NCI-H2196 (cell line): ENCODE data around the gene GNB1L.

ENCODE experiments used
- DNase-seq: peaks from one replicate; lab custom pipeline; 2025; ENCODE audit not compliant: unreplicated experiment; lab: John Stamatoyannopoulos, UW

Gene GNB1L

DNA sequence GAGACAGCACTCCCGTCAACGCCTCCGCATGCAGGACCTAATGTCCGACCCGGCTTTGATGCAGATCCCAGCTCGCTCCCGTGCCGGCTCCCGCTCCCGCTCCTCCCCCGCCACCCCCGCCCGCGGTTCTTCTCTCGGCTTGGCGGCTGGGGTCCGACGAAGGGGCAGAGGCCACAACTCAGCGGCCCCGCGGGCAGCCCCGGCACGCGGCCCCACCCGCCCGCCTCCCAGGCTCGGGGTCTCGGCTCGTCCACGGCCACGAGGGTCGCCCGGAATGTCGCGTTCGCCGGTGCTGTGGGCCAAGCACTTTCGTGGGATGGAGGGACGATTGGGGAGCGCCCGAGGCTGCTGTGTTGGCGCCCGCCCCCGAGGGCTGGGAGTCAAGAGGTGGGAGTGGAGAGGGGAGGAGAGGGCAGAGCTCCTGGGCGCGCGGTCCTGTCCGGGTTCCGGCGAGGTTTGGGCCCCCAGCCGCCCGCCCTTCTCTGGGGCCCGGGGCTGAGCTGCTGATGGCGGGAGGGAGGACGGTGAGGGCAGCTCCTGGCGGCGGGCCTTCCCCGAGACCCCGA is 99.4 kb downstream of the GNB1L start:
- no peak for DNase-seq

DNA sequence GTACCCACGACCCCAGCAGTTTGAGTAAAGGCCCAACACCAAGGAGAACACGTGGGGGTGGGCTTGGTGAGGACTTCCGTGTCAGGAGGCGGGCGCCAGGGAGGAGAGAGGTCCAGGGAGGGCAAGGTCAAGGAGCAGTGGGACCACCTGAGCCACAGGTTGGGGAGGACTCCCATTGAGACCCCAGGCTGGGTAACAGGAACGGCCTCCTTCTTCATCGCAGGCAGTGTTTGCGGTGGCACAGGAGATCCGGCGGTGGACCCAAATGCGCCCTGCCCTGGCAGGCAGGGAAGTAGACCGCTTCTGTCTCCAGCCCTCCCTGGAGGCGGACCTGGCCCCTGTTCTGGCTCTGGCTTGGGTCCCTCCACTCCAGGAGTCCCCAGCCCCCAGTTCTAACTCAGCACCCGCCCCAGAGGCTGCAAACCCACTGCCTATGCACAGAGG is 100.0 kb downstream of the GNB1L start:
- DNase-seq, result no peak

DNA sequence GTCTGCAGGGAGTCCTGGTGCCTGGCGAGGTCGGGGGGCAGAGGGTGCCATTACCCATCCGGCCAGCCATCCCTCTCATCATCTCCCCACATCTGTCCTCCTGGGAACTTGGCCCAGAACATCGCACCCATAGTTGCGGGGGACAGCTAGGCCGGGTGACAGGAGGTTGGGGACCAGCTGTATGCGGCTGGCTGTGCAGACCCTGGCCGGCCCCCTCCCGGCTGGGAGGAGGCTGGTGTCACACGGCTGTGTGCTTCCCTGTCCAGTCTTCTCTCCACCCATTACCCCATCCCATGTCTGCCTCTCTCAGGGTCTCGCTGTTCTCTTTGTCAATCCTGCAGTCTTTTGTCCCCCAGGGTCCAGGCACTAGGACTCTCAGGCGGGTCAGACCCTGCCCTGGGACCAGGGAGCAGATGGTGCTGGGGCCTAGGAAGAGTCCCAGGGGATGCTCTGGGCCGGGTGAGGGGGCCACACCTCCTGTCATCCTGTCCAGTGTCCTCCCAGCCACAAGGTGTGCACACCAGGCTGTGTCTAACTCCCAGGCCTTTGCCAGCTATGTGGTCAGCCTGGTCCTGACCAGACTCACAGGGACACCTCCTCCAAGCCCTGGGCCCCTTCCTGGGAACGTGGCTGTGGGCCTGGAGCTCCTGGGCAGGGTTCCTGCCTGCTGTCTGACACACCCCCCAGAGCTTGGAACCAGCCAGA is 100.5 kb downstream of the GNB1L start:
- DNase-seq, result no peak

DNA sequence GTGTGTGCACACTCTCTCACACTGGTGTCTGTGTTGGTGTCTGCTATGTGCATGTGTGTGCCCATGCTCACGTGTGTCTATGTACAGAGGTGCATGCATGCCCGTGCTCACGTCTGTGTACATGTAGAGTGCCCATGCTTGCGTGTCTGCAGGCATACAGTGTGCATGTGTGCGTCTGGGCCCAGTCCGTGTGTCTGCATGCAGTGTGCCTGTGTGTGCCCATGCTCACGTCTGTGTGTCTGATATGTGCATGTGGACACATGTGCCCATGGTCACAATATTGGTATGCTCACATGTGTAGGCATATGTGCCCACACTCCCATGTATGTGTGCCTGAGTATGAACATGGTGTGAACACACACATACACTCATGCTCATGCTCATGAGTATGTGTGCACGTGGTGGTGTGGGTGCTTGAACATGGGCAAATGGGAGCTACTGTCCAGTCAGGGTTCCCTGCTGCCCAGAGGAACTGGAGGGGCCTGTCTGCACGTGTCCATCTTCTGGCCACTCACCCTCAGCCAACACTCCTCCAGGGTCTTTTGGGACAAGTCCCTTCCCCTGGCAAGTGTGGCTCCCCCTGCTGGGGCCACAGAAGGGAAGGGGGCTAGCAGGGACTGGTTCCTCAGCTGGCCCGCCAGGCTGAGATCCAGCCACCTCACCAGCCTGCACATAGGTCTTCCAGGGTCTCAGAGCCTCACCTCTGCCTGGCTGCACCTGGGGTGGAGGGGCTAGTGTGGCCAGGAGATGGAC is 101.4 kb downstream of the GNB1L start:
- no peak for DNase-seq

DNA sequence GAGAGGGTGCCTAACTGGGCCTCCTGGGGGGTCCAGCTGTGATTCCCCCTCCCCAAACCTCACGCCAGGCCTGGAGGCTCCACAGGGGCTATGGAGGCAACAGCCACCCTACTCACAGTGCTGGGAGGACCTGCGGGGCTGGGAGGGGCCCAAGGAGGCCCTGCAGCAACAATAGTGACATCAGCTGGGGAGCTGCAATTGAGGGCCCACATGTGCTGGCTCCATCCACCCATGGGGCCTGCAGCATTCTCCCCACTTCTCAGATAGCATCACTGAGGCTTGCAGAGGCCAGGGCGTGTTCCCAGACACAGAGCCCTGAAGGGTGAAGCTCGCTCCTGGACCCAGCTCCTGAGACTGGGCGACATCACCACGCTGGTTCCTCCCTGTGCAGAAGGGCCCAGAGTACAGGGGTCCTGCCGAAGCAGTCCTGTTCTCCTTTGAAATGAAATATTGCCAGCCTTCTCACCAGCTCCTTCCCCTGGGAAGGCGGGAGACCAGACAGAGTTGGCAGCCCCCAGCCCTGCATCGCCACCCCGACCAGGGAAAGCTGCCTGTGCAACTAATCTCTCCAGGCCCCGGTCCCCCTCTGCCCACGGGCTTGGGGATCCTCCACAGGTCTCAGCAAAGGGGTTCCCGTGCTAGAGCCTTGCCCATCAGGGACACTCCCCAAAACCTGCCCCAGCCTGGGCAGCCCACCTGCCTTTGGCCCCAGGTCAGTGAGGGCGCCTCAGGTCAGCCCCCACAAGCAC is 103.0 kb downstream of the GNB1L start:
- no peak for DNase-seq

DNA sequence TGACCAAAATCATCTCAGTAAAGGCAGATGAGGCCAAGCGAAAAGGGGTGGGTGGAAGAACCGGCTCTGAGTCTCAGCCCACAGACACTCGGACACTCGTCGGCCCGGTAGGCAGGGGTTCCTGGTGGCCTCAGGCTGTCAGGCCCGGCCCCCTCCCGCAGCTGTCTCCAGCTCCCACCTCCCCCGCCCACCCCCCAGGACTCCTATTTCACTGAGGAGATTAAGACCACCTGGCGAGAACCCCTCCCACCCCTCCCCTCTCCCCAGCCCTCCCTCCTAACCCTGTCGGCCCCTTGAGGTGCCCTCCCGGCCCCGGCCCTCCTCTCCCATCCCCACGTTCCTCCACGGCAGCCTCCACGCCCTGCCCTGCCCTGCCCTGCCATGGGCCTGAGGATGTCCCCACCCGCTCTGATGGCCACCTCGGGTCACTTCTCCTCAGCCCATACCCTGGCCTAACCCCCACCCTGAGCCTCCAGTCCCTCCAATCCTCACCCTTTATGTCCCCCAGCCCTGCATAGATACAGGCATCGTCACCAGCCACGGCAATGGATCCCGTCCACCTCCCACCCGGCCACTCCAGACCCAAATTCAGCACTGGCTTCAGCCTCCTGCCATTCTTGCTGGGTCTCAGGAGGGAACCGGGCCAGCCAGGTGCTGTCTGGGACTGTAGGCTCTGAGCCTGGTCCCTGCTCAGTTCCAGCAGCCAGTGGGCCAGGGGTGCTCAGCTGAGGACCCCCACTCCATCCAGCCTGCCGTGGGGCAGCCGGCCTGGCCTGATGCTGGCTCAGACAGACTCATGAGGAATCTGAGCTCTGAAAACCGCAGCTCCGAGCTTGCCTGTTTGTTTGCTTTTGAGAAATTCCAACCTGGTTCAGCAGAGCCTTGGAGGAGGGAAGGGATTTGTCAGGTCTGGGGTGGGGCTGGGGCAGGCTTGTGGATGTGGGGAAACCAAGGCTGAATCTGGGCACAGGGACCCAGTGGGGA is 103.9 kb downstream of the GNB1L start:
- no peak for DNase-seq

DNA sequence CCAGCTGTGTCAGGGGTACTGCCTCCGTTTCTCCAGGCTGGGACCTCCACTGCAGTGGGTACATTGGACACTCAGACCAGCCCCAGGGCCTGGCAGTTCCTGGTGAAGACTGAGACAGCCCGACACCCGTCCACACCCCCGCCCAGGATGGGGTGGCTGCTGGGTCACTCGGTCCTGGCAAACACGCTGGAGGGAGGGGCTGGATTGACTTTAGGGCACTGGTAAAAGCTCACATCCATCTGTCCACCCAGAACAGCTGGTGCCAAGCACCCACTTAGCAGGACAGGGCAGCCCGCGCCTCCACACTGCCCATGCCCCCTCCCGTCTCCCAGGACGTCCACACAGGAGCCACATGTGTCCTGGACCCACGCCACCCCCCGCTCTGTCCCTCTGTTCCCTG is 104.8 kb downstream of the GNB1L start:
- DNase-seq, result no peak

DNA sequence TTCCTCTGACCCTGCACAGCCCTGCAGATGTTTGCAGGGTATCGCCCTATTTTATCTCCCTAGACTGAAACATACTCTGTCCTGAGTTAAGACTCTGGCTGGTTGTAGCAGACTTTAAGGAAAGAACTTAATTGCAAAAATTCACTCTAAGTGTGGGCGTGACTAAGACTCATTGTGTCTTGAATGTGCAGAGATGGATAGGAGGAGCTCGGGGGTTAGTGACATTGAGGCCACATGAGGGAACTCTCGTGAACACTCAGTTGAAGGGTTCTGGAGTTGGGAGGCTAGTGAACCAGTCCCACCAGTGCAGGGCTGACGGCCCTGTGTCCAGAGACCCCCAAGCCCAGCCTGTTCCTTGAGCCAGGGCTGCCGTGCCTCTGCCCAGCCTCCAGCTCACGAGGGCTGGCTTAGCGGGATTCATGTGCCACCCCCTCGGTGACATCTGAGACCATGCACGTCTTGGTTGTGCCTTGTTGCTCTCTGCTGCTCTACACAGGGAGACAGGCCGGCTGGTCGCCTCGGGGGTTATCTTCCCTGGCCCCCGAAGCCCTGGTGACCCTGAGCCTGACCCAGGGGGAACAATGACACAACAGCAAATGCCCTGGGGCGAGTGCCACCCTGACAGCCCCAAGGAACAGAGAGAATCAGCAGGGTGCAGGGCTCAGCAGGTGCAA is 105.5 kb downstream of the GNB1L start:
- DNase-seq, result no peak

DNA sequence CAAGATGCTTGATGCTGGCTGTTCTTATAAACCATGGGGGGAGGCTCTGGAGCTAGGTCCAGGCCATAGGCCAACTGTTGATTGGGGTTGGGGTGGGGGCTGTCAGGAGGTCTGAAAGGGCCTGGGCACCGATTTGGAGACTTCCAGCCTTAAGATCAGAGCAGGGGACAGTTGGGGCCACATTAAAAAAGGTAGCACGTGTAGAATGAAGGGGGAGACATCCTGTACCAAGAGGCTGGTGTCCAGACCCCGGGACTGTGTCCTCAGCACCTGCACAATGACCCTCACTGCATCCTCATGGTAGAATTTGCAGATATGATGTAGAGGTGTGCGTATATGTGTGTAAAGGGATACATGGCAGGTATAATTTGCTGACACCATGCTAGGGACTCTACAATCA is 106.5 kb downstream of the GNB1L start:
- no peak for DNase-seq

DNA sequence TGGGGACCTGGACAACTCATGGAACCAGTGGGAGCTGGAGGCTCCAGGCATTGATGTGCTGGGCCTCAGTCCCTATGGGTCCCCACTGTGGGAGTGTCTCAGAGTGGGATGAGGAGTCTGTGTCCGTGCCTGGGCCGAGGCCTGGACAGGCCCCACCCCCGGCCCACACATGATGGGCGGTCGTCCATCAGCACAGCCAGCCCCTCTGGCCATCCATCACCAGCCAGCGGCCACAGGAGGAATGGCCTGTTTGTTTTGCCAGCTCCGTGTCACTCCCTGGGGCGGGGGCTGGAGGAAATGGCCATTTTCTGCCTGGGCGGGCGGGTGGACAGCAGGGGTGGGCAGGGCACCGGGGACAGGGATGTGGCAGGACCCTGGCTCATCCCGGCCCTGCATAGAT is 107.1 kb downstream of the GNB1L start:
- no peak for DNase-seq

DNA sequence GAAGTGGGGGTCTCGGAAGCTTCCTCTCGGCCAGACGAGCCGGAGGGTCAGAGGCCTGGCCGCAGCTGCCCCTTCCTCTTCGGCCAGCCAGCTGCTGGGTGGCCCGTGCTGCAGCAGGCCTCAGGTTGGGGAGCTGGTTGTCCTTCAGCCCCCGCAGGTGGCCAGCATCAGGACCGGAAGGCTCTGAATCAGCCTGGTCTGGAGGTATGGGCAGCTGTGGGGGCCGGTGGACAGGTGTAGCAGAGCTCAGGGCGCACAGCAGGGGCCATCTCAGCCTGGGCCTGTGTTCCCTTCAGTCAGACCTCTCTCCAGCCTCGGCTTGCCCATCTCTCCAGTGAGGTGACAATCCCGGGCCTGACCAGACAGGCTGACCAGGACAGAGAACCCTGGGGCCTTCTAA is 107.9 kb downstream of the GNB1L start:
- DNase-seq, result no peak

DNA sequence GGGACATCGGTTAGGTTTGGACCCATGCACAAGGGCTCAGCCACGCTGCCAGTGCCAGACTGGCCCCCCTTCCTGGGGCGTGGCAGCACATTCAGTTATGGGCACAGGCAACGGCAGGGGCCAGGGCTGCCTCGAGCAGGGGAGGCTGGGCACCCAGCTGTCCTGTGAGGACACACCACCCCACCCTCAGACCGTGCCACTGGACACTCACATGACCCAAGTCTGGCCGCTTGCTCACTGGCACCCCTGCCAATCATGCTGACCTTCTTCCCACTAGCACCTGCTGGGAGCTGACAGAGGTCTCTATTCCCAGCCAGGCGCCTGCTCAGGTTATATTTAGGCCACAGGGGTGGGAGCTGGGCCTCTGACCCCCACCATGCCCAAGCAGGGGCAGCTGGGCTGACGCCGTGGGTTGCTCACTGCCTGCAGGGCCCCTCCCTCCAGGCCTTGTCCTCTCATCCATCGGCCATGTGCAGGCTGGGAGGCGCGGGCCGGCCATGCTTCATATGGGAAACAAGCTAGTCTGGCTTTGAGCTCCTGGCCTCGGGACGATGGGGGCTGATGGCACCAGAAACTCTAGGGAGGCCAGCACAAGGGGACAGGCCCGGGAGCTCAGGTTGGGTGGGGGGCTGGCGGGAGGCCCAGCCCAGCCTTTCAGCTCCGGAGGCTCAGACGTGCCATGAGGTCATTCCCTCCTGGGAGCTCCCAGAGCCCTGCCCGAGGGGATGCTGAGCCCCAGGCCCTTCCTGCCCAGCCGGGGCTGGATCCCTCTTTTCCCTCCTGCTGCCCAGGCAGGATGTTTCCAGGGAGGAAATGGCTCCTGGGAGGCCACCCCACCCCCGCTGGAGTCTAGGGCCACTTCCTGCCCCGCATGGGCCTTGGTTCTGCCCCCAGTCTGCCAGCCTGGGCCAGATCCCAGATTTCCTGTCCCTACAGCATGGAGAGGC is 109.2 kb downstream of the GNB1L start:
- no peak for DNase-seq

DNA sequence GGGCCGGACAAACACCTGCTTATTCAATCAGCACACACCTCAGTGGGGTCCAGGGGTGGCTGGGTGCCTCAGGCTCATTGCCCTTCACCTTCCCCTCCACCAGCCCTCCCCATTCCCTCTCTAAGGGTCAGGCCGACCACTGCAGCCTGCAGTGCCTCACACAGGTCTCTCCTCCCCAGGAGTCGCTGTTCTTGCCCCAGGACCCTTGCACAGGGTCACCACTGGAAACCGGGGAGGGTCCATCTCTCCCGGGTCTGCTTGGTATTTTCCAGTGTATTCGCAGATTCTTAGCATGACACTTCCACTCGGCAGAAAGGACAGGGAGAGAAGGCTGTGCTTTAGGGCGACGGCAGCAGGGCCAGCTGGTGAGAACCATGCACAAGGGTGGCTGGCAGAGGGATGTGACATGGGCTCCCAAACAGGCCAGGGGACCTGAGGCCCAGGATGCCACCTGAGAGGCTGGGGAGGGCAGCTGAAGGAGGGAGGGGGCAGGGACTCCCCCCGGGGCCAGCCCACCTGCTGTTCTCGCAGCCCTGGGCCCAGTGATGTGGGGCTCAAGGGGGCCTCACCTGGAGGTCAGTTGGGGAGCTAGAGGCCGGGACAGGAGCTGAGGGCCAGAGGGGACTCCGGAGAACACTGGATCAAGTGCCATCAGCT is 110.2 kb downstream of the GNB1L start:
- no peak for DNase-seq

DNA sequence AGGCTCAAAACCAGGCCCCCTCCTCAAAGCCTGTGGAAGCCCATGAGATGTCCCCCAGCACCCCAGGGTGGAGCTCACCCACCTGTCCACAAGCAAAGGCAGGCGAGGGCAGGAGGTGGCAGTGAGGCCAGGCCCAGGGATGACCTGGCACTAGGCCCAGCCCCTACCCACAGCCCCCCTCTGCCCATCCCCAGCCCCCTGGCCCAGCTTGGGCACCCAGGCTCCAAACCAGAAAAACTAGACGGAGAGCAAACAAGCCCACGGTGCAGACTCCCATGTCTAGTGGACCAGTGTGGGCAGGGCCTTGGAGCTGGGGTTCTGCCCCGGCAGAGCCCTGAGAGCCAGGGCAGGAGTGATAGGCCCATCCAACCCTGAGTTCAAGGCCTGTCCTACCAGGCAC is 111.0 kb downstream of the GNB1L start:
- no peak for DNase-seq

DNA sequence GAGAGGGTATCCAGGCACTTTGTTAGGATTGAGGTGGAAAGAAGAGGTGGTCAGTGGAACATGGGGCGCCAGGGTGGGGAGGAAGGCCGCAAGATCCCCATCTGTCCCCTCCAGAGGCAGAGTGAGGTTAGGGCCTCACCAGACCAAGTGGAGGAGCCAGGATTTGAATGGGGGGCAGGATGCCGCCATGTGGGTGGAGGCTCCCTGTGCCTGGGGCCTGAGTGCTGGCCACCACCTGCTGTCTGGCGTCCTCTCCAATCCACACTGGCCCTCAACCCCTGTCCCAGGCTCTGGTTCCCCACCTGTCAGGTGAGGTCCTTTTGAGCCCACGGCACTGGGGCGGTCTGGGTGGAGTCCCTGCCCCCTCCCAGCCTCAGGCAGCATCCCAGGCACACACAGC is 111.6 kb downstream of the GNB1L start:
- DNase-seq, result no peak

DNA sequence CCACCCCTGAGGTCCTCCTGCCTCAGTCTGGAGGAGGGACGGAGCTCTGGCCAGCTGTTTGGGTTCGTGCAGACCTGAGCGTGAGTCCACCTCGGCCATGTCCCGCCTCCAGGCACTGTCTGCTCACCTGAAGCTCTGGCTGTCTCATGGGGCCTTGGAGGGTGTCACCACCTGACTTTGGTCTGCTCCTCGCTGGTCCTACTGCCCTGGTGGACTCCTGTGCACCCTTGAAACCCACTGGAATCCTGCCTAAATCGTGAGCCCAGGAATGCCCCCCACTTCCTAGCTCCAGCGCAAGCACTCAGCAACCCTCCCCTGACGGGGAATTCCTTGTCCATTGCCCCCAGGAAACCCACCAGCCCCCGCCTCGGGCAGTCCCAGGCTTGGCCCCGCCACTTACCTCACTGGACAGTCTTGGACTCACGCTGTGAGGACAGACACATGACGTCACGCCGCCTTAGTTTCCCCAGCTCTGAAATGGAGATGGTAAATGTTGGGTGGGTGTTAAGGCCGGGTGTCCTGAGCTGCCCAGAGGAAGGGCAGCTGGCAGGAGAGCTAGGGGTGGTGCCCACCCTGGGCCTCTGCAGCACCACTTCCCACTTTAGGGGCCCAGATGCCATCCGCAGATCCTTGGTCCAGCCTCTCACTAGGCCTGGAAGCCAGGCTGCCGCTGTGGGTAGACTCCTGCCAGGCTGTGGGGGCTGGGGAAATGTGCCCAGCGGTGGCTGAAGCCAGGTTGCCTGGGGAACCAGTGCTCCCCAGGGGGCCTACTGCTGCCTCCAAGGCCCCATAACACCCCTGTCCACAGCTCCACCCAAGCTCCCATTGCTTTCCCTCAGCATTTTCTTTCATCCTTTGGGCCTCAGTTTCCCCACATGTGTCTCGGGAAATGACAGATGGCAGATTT is 112.3 kb downstream of the GNB1L start:
- DNase-seq, result no peak

DNA sequence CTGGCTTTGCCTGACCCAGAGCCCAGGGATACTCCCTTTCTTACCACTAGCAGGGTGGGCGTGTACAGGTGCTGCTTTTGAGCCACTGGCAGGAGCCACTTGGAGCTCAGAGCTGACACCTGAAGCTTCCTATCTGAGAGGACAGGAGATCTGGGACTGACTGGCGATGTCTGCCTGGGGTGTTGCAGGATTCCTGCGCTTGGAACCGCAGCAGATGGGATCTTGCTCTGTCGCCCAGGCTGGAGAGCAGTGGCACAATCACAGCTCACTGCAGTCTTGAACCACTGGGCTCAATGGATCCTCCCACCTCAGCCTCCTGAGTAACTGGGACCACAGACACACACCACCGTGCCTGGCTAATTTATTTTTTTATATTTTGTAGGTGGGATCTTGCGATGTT is 113.6 kb downstream of the GNB1L start:
- DNase-seq, result no peak
